Lower leg skin (tissue), 3 donors: ENCODE data around the gene CPN1.

Experiments used
- POLR2A ChIP-seq, 2 donors: fragments of 450-650 bp; IDR thresholded peaks; one replicate each; pipeline ENCODE4 v1.6.1; 2016 to 2017; ENCODE audit warnings: antibody characterized with exemption in 2 of 2, mild to moderate bottlenecking in 1 of 2, moderate library complexity in 1 of 2
- TF ChIP-seq, protein P1 (sequence below), 3 donors: fragments of 450-650 bp; IDR thresholded peaks; one replicate each; pipeline ENCODE4 v1.5.1; 2016; ENCODE audit warnings: antibody characterized with exemption in 3 of 3, mild to moderate bottlenecking in 3 of 3, moderate library complexity in 2 of 3

DNA sequence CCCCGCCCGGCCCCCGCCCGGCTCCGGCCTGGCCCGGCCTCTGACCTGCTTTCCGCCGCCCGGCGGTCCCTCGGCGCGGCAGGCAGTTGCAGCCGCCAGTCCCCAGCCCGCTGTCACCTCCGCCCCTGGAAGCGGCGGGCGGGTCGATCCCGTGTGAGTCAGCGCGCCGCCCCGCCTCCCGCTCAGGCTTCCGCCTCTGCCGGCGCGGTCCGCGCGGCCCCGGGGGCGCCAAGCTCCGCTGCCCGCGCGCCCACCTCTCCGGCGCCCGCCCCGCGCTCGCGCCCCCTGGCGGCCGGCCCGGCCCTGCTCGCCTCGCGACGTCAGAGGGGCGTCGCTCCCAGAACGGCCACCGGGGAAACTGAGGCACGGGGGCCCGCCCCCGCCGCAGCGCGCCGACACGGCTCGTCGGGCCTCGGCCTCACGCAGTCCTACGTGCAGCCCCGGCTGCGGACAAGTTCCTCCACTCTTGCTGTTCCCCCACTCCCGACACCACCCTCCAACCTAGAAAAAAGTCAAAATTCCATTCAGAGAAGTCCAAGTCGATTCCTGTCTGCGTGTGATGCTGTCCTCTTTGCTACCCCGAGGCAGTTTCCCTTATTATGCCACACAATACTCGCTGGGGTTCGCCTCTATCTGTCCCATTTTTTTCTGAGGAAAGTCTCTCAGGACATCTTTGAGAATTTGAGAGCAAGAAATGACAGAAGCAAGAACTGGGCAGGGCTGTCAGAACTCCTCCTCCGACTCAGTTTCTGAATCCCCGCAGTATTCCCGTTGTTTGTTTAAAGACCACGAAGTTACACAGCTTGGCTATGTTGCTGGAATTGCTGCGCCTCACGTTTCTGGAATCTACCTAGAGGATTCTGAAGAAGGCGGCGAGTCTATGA lies 71.6 kb downstream of the CPN1 start, which contains the start of gene DNMBP:
- TF ChIP-seq, protein P1, sequence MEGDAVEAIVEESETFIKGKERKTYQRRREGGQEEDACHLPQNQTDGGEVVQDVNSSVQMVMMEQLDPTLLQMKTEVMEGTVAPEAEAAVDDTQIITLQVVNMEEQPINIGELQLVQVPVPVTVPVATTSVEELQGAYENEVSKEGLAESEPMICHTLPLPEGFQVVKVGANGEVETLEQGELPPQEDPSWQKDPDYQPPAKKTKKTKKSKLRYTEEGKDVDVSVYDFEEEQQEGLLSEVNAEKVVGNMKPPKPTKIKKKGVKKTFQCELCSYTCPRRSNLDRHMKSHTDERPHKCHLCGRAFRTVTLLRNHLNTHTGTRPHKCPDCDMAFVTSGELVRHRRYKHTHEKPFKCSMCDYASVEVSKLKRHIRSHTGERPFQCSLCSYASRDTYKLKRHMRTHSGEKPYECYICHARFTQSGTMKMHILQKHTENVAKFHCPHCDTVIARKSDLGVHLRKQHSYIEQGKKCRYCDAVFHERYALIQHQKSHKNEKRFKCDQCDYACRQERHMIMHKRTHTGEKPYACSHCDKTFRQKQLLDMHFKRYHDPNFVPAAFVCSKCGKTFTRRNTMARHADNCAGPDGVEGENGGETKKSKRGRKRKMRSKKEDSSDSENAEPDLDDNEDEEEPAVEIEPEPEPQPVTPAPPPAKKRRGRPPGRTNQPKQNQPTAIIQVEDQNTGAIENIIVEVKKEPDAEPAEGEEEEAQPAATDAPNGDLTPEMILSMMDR (IDR thresholded peaks at IDR 0.05), result no peak
- TF ChIP-seq POLR2A (IDR thresholded peaks at IDR 0.05), result no peak
